Measurements from ENCODE around the gene OR10G7.

DNA sequence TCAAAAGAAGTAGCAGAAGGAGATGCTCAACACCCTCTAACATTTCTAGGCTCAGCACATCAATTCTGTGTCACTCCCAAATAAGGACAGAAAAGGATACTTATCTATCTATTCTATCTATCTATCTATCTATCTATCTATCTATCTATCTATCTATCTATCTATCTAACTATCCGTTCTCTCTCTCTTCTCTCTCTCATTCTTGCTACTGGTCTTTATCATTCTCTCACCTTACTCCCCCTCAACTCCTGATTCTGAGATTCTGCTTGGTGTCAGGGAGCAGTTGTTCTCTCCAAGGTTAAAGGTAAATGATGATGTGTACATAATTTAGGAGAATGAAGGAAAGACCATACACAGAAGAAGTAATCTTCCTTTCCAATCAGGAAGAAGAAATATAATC lies 46.0 kb downstream of the OR10G7 start, which contains the start of gene OR10G6:
- TF ChIP-seq, protein P1, sequence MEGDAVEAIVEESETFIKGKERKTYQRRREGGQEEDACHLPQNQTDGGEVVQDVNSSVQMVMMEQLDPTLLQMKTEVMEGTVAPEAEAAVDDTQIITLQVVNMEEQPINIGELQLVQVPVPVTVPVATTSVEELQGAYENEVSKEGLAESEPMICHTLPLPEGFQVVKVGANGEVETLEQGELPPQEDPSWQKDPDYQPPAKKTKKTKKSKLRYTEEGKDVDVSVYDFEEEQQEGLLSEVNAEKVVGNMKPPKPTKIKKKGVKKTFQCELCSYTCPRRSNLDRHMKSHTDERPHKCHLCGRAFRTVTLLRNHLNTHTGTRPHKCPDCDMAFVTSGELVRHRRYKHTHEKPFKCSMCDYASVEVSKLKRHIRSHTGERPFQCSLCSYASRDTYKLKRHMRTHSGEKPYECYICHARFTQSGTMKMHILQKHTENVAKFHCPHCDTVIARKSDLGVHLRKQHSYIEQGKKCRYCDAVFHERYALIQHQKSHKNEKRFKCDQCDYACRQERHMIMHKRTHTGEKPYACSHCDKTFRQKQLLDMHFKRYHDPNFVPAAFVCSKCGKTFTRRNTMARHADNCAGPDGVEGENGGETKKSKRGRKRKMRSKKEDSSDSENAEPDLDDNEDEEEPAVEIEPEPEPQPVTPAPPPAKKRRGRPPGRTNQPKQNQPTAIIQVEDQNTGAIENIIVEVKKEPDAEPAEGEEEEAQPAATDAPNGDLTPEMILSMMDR (IDR thresholded peaks at IDR 0.05) = no peak
- no peak for TF ChIP-seq SIN3A (IDR thresholded peaks at IDR 0.05; ENCODE audit: borderline replicate concordance, insufficient read depth, low read depth, low read length)
- no peak for TF ChIP-seq POLR2AphosphoS5 (IDR thresholded peaks at IDR 0.05; ENCODE audit: low read depth, low read length)
- TF ChIP-seq, protein P2, sequence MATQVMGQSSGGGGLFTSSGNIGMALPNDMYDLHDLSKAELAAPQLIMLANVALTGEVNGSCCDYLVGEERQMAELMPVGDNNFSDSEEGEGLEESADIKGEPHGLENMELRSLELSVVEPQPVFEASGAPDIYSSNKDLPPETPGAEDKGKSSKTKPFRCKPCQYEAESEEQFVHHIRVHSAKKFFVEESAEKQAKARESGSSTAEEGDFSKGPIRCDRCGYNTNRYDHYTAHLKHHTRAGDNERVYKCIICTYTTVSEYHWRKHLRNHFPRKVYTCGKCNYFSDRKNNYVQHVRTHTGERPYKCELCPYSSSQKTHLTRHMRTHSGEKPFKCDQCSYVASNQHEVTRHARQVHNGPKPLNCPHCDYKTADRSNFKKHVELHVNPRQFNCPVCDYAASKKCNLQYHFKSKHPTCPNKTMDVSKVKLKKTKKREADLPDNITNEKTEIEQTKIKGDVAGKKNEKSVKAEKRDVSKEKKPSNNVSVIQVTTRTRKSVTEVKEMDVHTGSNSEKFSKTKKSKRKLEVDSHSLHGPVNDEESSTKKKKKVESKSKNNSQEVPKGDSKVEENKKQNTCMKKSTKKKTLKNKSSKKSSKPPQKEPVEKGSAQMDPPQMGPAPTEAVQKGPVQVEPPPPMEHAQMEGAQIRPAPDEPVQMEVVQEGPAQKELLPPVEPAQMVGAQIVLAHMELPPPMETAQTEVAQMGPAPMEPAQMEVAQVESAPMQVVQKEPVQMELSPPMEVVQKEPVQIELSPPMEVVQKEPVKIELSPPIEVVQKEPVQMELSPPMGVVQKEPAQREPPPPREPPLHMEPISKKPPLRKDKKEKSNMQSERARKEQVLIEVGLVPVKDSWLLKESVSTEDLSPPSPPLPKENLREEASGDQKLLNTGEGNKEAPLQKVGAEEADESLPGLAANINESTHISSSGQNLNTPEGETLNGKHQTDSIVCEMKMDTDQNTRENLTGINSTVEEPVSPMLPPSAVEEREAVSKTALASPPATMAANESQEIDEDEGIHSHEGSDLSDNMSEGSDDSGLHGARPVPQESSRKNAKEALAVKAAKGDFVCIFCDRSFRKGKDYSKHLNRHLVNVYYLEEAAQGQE (IDR thresholded peaks at IDR 0.05; ENCODE audit: insufficient read depth in 1 of 2, low read depth in 2 of 2, low read length in 1 of 2) = no peak
- no peak for TF ChIP-seq TCF7L2 (IDR thresholded peaks at IDR 0.05; ENCODE audit: low read depth, low read length)

Data from Panc1 (cell line).